IPS DF 4.7 (cell line): ENCODE data around the gene SLIT2.

Experiments
- DNase-seq: peaks from one replicate; pipeline ENCODE4 v3.0.0-alpha.2; 2013; ENCODE audit warnings: low spot score; ENCODE audit errors: extremely low read depth

The SLIT2 gene

GRCh38 chr4:20299515-20299914, 47.8 kb downstream of the SLIT2 start:
- no peak for DNase-seq

- no peak for DNase-seq
These were observed 49.5 kb downstream of the SLIT2 start for GRCh38 chr4:20301161-20301560.
